ENCODE measurements around the gene SCAF4. TPM values are rescaled to one million over a fixed set of nuclear protein-coding genes. Genes with fewer than 3 reads are reported as not detected.
A peak's percentile ranks its signal among the peaks of the same experiment; 100 is the strongest.

SCAF4 gene
- total RNA-seq, 1 experiment from 2014 or later = 41.9 TPM

- H3K27me3 Mint-ChIP-seq (ENCODE audit: insufficient read depth, unreplicated experiment) = no peaks in the 10 kb centered on the region
- no peak overlapping the region for H3K27ac Mint-ChIP-seq (ENCODE audit: low read depth, unreplicated experiment)
- no peak for TF ChIP-seq CTCF (IDR thresholded peaks at IDR 0.05; ENCODE audit: unreplicated experiment)
- BruUV-seq (replicated peaks) = no TSS peak
- H3K9me3 Mint-ChIP-seq (ENCODE audit: unreplicated experiment) = no peaks in the 10 kb centered on the region
- no peak overlapping the region for H3K4me3 Mint-ChIP-seq (ENCODE audit: unreplicated experiment)
- H3K36me3 Mint-ChIP-seq (ENCODE audit: insufficient read depth, unreplicated experiment) = peaks cover 34% of the 10 kb centered on the region
- no peak for DNase-seq (ENCODE audit: unreplicated experiment)
- POLR2A ChIA-PET = no interaction called here
- H3K4me1 Mint-ChIP-seq (ENCODE audit: insufficient read depth, unreplicated experiment) = peaks cover 11% of the 10 kb centered on the region
- CTCF ChIA-PET = no interaction called here
- intact Hi-C loops (cut with micrococcal nuclease) = no loop called here
These were observed 58.5 kb downstream of the SCAF4 start for GRCh38 chr21:31673321-31673912.

- no peaks in the 10 kb centered on the region for H3K9me3 Mint-ChIP-seq (ENCODE audit: unreplicated experiment)
- no TSS peak for BruUV-seq (replicated peaks)
- ChIA-PET POLR2A (interaction anchor here (0.9 kb wide), 1 partner anchor 9 kb away, joined by 3 read pairs; no protein-coding TSS in a partner anchor), CTCF (no interaction called here)
- DNase-seq (ENCODE audit: unreplicated experiment) = no peak
- H3K27me3 Mint-ChIP-seq (ENCODE audit: insufficient read depth, unreplicated experiment) = no peaks in the 10 kb centered on the region
- H3K4me1 Mint-ChIP-seq (ENCODE audit: insufficient read depth, unreplicated experiment) = peaks cover 11% of the 10 kb centered on the region
- no peak overlapping the region for H3K27ac Mint-ChIP-seq (ENCODE audit: low read depth, unreplicated experiment)
- H3K36me3 Mint-ChIP-seq (ENCODE audit: insufficient read depth, unreplicated experiment) = peaks cover 49% of the 10 kb centered on the region
- no peak overlapping the region for H3K4me3 Mint-ChIP-seq (ENCODE audit: unreplicated experiment)
- intact Hi-C loops (cut with micrococcal nuclease) = no loop called here
- TF ChIP-seq CTCF (IDR thresholded peaks at IDR 0.05; ENCODE audit: unreplicated experiment) = no peak
These were observed 60.0 kb downstream of the SCAF4 start for GRCh38 chr21:31671931-31672330.

- no peak for TF ChIP-seq CTCF (IDR thresholded peaks at IDR 0.05; ENCODE audit: unreplicated experiment)
- peaks cover 11% of the 10 kb centered on the region for H3K4me1 Mint-ChIP-seq (ENCODE audit: insufficient read depth, unreplicated experiment)
- H3K27ac Mint-ChIP-seq (ENCODE audit: low read depth, unreplicated experiment) = no peak overlapping the region
- TSS peak; percentile 58 for BruUV-seq (replicated peaks)
- POLR2A ChIA-PET = interaction anchor here (1.4 kb wide), 1 partner anchor 9 kb away, joined by 3 read pairs; no protein-coding TSS in a partner anchor
- intact Hi-C loops (cut with micrococcal nuclease) = no loop called here
- H3K27me3 Mint-ChIP-seq (ENCODE audit: insufficient read depth, unreplicated experiment) = no peaks in the 10 kb centered on the region
- no peaks in the 10 kb centered on the region for H3K9me3 Mint-ChIP-seq (ENCODE audit: unreplicated experiment)
- H3K36me3 Mint-ChIP-seq (ENCODE audit: insufficient read depth, unreplicated experiment) = peaks cover 56% of the 10 kb centered on the region
- DNase-seq (ENCODE audit: unreplicated experiment) = no peak
- no peak overlapping the region for H3K4me3 Mint-ChIP-seq (ENCODE audit: unreplicated experiment)
- CTCF ChIA-PET = no interaction called here
These were observed 60.7 kb downstream of the SCAF4 start for GRCh38 chr21:31671146-31671716.

- POLR2A ChIA-PET = interaction anchor here (1.1 to 1.9 kb wide), 4 partner anchors 10 to 17 kb away, joined by 3 to 5 read pairs (median 4); partner anchors contain the start of gene SOD1
- no peaks in the 10 kb centered on the region for H3K9me3 Mint-ChIP-seq (ENCODE audit: unreplicated experiment)
- no TSS peak for BruUV-seq (replicated peaks)
- no peaks in the 10 kb centered on the region for H3K27me3 Mint-ChIP-seq (ENCODE audit: insufficient read depth, unreplicated experiment)
- TF ChIP-seq CTCF (IDR thresholded peaks at IDR 0.05; ENCODE audit: unreplicated experiment) = no peak
- CTCF ChIA-PET = interaction anchor here (0.5 kb wide), 1 partner anchor 19 kb away, joined by 3 read pairs; no protein-coding TSS in a partner anchor
- peaks cover 17% of the 10 kb centered on the region for H3K4me1 Mint-ChIP-seq (ENCODE audit: insufficient read depth, unreplicated experiment)
- H3K27ac Mint-ChIP-seq (ENCODE audit: low read depth, unreplicated experiment) = no peak overlapping the region
- intact Hi-C loops (cut with micrococcal nuclease) = no loop called here
- peaks cover 67% of the 10 kb centered on the region for H3K36me3 Mint-ChIP-seq (ENCODE audit: insufficient read depth, unreplicated experiment)
- no peak for DNase-seq (ENCODE audit: unreplicated experiment)
- H3K4me3 Mint-ChIP-seq (ENCODE audit: unreplicated experiment) = no peak overlapping the region
These were observed 61.8 kb downstream of the SCAF4 start for GRCh38 chr21:31670070-31670469.
